GM23338 (cell line): Measurements from ENCODE around the gene KRTAP9-2. TPM values are rescaled to one million over a fixed set of nuclear protein-coding genes. Genes with fewer than 3 reads are reported as not detected.

Experiments
- ATAC-seq: fragments of 200-7000 bp; cut with Tn5 transposase; 3 replicates; pipeline ENCODE4 v1.9.1; 2020
- DNase-seq: peaks from one replicate; pipeline ENCODE4 v3.0.0-alpha.2; 2015; ENCODE audit warnings: low spot score
- H2AFZ ChIP-seq: fragments of 200-600 bp; sonication (generic); 2 replicates; pipeline ENCODE4 v1.8.0; 2016; ENCODE audit warnings: antibody characterized with exemption, mild to moderate bottlenecking, moderate library complexity
- H3F3A ChIP-seq: fragments of 200-600 bp; sonication (generic); replicated peaks from 2 replicates; pipeline ENCODE4 v1.8.0; 2017; ENCODE audit warnings: antibody characterized with exemption, mixed run types, low read depth
- H3K27ac ChIP-seq: fragments of 200-600 bp; sonication (generic); 2 replicates; pipeline ENCODE4 v1.6.1; 2016; ENCODE audit warnings: low read depth
- H3K27me3 ChIP-seq: fragments of 200-600 bp; sonication (generic); 2 replicates; pipeline ENCODE4 v1.8.0; 2016; ENCODE audit warnings: mild to moderate bottlenecking, mixed run types, moderate library complexity; ENCODE audit not compliant: insufficient read depth
- H3K36me3 ChIP-seq: fragments of 200-600 bp; sonication (generic); 2 replicates; pipeline ENCODE4 v1.8.0; 2016; ENCODE audit warnings: mild to moderate bottlenecking; ENCODE audit not compliant: insufficient read depth
- H3K4me1 ChIP-seq: fragments of 200-600 bp; sonication (generic); 2 replicates; pipeline ENCODE4 v1.8.0; 2016; ENCODE audit warnings: mild to moderate bottlenecking, moderate library complexity; ENCODE audit not compliant: insufficient read depth
- H3K4me2 ChIP-seq: fragments of 200-600 bp; sonication (generic); 2 replicates; pipeline ENCODE4 v1.7.1; 2017; ENCODE audit warnings: mixed run types
- H3K4me3 ChIP-seq: fragments of 200-600 bp; sonication (generic); 2 replicates; pipeline ENCODE4 v1.6.1; 2016; ENCODE audit warnings: mixed run types
- H3K79me2 ChIP-seq: fragments of 200-600 bp; sonication (generic); replicated peaks from 2 replicates; pipeline ENCODE4 v1.8.0; 2017; ENCODE audit warnings: mild to moderate bottlenecking; ENCODE audit not compliant: insufficient read depth
- H3K9me2 ChIP-seq: fragments of 200-600 bp; sonication (generic); 2 replicates; pipeline ENCODE4 v1.8.0; 2017; ENCODE audit not compliant: insufficient read depth
- H4K20me1 ChIP-seq: fragments of 200-600 bp; sonication (generic); replicated peaks from 2 replicates; pipeline ENCODE4 v1.8.0; 2017; ENCODE audit warnings: mild to moderate bottlenecking; ENCODE audit not compliant: insufficient read depth
- H3K27ac Mint-ChIP-seq: 2 replicates; pipeline ENCODE4 v1.8.0; 2020; ENCODE audit warnings: inconsistent platforms, mild to moderate bottlenecking, moderate library complexity, mixed read lengths
- H3K27me3 Mint-ChIP-seq: 3 replicates; pipeline ENCODE4 v1.8.0; 2022; ENCODE audit warnings: low read depth, mild to moderate bottlenecking, moderate library complexity, mixed read lengths, inconsistent platforms; ENCODE audit not compliant: insufficient read depth, poor library complexity
- H3K36me3 Mint-ChIP-seq: 3 replicates; pipeline ENCODE4 v1.8.0; 2021; ENCODE audit warnings: low read depth, mild to moderate bottlenecking, inconsistent platforms, moderate library complexity, mixed read lengths
- H3K4me1 Mint-ChIP-seq: 3 replicates; pipeline ENCODE4 v1.8.0; 2020; ENCODE audit warnings: mild to moderate bottlenecking, inconsistent platforms, mixed read lengths
- H3K4me3 Mint-ChIP-seq: 3 replicates; pipeline ENCODE4 v1.8.0; 2021; ENCODE audit warnings: moderate library complexity, mild to moderate bottlenecking, inconsistent platforms, mixed read lengths
- H3K9me3 Mint-ChIP-seq: 3 replicates; pipeline ENCODE4 v1.8.0; 2020; ENCODE audit warnings: moderate library complexity, mild to moderate bottlenecking, inconsistent platforms, mixed read lengths
- CREB1 ChIP-seq: fragments of 250-450 bp; sonication (Bioruptor Pico); IDR thresholded peaks from 2 replicates; pipeline ENCODE4 v1.5.0; 2020; ENCODE audit warnings: low read depth, mild to moderate bottlenecking, moderate library complexity
- CTCF ChIP-seq, 2 experiments: fragments of 200-600 bp in 1 of 2; sonication (generic) in 1 of 2; conservative IDR thresholded peaks; 2 replicates each; pipeline versions ENCODE4 v1.5.1 to v1.6.1; 2016 to 2017; ENCODE audit warnings: antibody characterized with exemption in 2 of 2, low read depth in 2 of 2, mild to moderate bottlenecking in 2 of 2, moderate library complexity in 1 of 2
- ETS1 ChIP-seq: IDR thresholded peaks from 2 replicates; pipeline ENCODE4 v1.6.1; 2016; ENCODE audit warnings: antibody characterized with exemption
- EZH2 ChIP-seq: fragments of 200-600 bp; sonication (generic); IDR thresholded peaks from one replicate; pipeline ENCODE4 v1.8.0; 2017; ENCODE audit warnings: antibody characterized with exemption, mild to moderate bottlenecking, low read depth; ENCODE audit not compliant: unreplicated experiment
- EZH2phosphoT487 ChIP-seq: fragments of 200-600 bp; sonication (generic); IDR thresholded peaks from one replicate; pipeline ENCODE4 v1.8.1; 2018; ENCODE audit warnings: antibody characterized with exemption; ENCODE audit not compliant: unreplicated experiment
- JUNB ChIP-seq: IDR thresholded peaks from one replicate; pipeline ENCODE4 v1.6.1; 2016; ENCODE audit warnings: antibody characterized with exemption; ENCODE audit not compliant: unreplicated experiment
- NANOG ChIP-seq: IDR thresholded peaks from 2 replicates; pipeline ENCODE4 v1.6.1; 2016; ENCODE audit warnings: antibody characterized with exemption, borderline replicate concordance
- POLR2AphosphoS5 ChIP-seq: IDR thresholded peaks from 2 replicates; pipeline ENCODE4 v1.6.1; 2016; ENCODE audit warnings: antibody characterized with exemption, low read depth
- REST ChIP-seq: IDR thresholded peaks from one replicate; pipeline ENCODE4 v1.6.1; 2018; ENCODE audit warnings: antibody characterized with exemption; ENCODE audit not compliant: unreplicated experiment
- STAT1 ChIP-seq: IDR thresholded peaks from one replicate; pipeline ENCODE4 v1.6.1; 2016; ENCODE audit warnings: antibody characterized with exemption; ENCODE audit not compliant: unreplicated experiment
- ZNF114 ChIP-seq: fragments of 250-450 bp; sonication (Bioruptor Pico); IDR thresholded peaks from 2 replicates; pipeline ENCODE4 v1.5.0; 2020; ENCODE audit warnings: mild to moderate bottlenecking, moderate library complexity
- ZNF331 ChIP-seq: fragments of 250-450 bp; sonication (Bioruptor Pico); IDR thresholded peaks from 2 replicates; pipeline ENCODE4 v1.5.0; 2020; ENCODE audit warnings: low read depth, mild to moderate bottlenecking, moderate library complexity
- polyA plus RNA-seq: library from polyadenylated mRNA; unstranded; fragments of >200 nt; fragmentation: Nextera tagmentation; extraction: Ambion mirVana; gene quantifications from 2 replicates; pipeline ENCODE4 v1.2.1, GENCODE V29; 2016
- total RNA-seq: library from RNA; depleted of rRNA; stranded (reverse); fragments of >200 nt; shearing (Covaris generic); gene quantifications from 2 replicates; pipeline ENCODE4 v1.2.3, GENCODE V29; 2014

KRTAP9-2 gene
- total and polyA plus RNA-seq, 2 experiments from 2014 or later, result not detected

GRCh38 chr17:41199421-41200078, 26.9 kb upstream of the KRTAP9-2 start:
- Mint-ChIP-seq H3K27me3 (peaks cover 2% of the 10 kb centered on the region), H3K27ac (no peak overlapping the region), H3K4me1 (no peaks in the 10 kb centered on the region), H3K36me3 (no peaks in the 10 kb centered on the region; the same call in 2 of the 3 replicates), H3K9me3 (peaks cover 5% of the 10 kb centered on the region; the same call in 2 of the 3 replicates), H3K4me3 (no peak overlapping the region)
- Histone ChIP-seq H3K27me3 (no peaks in the 10 kb centered on the region), H3K9me2 (no peaks in the 10 kb centered on the region; the same call in 1 of the 2 replicates), H3K4me1 (no peaks in the 10 kb centered on the region), H3F3A (no peaks in the 10 kb centered on the region), H3K4me3 (no peak overlapping the region), H3K36me3 (no peaks in the 10 kb centered on the region), H2AFZ (no peak overlapping the region), H4K20me1 (no peaks in the 10 kb centered on the region), H3K27ac (no peak overlapping the region), H3K79me2 (no peaks in the 10 kb centered on the region), H3K4me2 (no peak overlapping the region)
- DNase-seq, result no peak
- TF ChIP-seq STAT1 (no peak), CREB1 (CRISPR knock-in tag) (no peak), CTCF (conservative IDR thresholded peaks at IDR 0.05; ENCODE audit: low read depth in 2 of 2) (no peak), ETS1 (no peak), EZH2phosphoT487 (no peak), ZNF331 (CRISPR knock-in tag) (no peak), EZH2 (no peak), NANOG (no peak), JUNB (no peak)
- ATAC-seq, result no peak

GRCh38 chr17:41211845-41212466, 14.5 kb upstream of the KRTAP9-2 start:
- ATAC-seq (no peak), DNase-seq (no peak)
- no peaks in the 10 kb centered on the region for H3K79me2 ChIP-seq
- H4K20me1 ChIP-seq, result no peaks in the 10 kb centered on the region
- no peaks in the 10 kb centered on the region for H3K27me3 ChIP-seq
- H3K4me3 Mint-ChIP-seq, result no peak overlapping the region
- no peak overlapping the region for H3K4me2 ChIP-seq
- 0 out of 3 replicates have a peak, but pooled peaks cover 4% of the 10 kb centered on the region for H3K36me3 Mint-ChIP-seq
- peaks cover 4% of the 10 kb centered on the region; the same call in 1 of the 2 replicates for H3K36me3 ChIP-seq
- no peaks in the 10 kb centered on the region for H3F3A ChIP-seq
- H3K4me3 ChIP-seq, result no peak overlapping the region
- no peaks in the 10 kb centered on the region for H3K4me1 ChIP-seq
- no peaks in the 10 kb centered on the region for H3K4me1 Mint-ChIP-seq
- H2AFZ ChIP-seq, result no peak overlapping the region
- H3K9me3 Mint-ChIP-seq, result peaks cover 12% of the 10 kb centered on the region
- peaks cover 5% of the 10 kb centered on the region for H3K27me3 Mint-ChIP-seq
- no peaks in the 10 kb centered on the region for H3K9me2 ChIP-seq
- no peak overlapping the region for H3K27ac ChIP-seq
- H3K27ac Mint-ChIP-seq, result no peak overlapping the region
- TF ChIP-seq CTCF (conservative IDR thresholded peaks at IDR 0.05; ENCODE audit: low read depth in 2 of 2), result no peak
- TF ChIP-seq EZH2, result no peak
- TF ChIP-seq ZNF114 (CRISPR knock-in tag), result no peak
- TF ChIP-seq CREB1 (CRISPR knock-in tag), result no peak
- TF ChIP-seq JUNB, result no peak
- TF ChIP-seq NANOG, result no peak
- no peak for TF ChIP-seq ETS1
- TF ChIP-seq ZNF331 (CRISPR knock-in tag), result no peak
- TF ChIP-seq POLR2AphosphoS5, result no peak
- no peak for TF ChIP-seq REST
- no peak for TF ChIP-seq STAT1
